GM23338 (cell line): Measurements from ENCODE around the gene LZTS3.

Source experiments
- CREB1 ChIP-seq: fragments of 250-450 bp; sonication (Bioruptor Pico); IDR thresholded peaks from 2 replicates; pipeline ENCODE4 v1.5.0; 2020; ENCODE audit warnings: low read depth, mild to moderate bottlenecking, moderate library complexity
- CTCF ChIP-seq, 2 experiments: fragments of 200-600 bp in 1 of 2; sonication (generic) in 1 of 2; conservative IDR thresholded peaks; 2 replicates each; pipeline versions ENCODE4 v1.5.1 to v1.6.1; 2016 to 2017; ENCODE audit warnings: antibody characterized with exemption in 2 of 2, low read depth in 2 of 2, mild to moderate bottlenecking in 2 of 2, moderate library complexity in 1 of 2
- ETS1 ChIP-seq: IDR thresholded peaks from 2 replicates; pipeline ENCODE4 v1.6.1; 2016; ENCODE audit warnings: antibody characterized with exemption
- EZH2 ChIP-seq: fragments of 200-600 bp; sonication (generic); IDR thresholded peaks from one replicate; pipeline ENCODE4 v1.8.0; 2017; ENCODE audit warnings: antibody characterized with exemption, mild to moderate bottlenecking, low read depth; ENCODE audit not compliant: unreplicated experiment
- EZH2phosphoT487 ChIP-seq: fragments of 200-600 bp; sonication (generic); IDR thresholded peaks from one replicate; pipeline ENCODE4 v1.8.1; 2018; ENCODE audit warnings: antibody characterized with exemption; ENCODE audit not compliant: unreplicated experiment
- JUNB ChIP-seq: IDR thresholded peaks from one replicate; pipeline ENCODE4 v1.6.1; 2016; ENCODE audit warnings: antibody characterized with exemption; ENCODE audit not compliant: unreplicated experiment
- POLR2AphosphoS5 ChIP-seq: IDR thresholded peaks from 2 replicates; pipeline ENCODE4 v1.6.1; 2016; ENCODE audit warnings: antibody characterized with exemption, low read depth
- REST ChIP-seq: IDR thresholded peaks from one replicate; pipeline ENCODE4 v1.6.1; 2018; ENCODE audit warnings: antibody characterized with exemption; ENCODE audit not compliant: unreplicated experiment
- STAT1 ChIP-seq: IDR thresholded peaks from one replicate; pipeline ENCODE4 v1.6.1; 2016; ENCODE audit warnings: antibody characterized with exemption; ENCODE audit not compliant: unreplicated experiment
- ZNF114 ChIP-seq: fragments of 250-450 bp; sonication (Bioruptor Pico); IDR thresholded peaks from 2 replicates; pipeline ENCODE4 v1.5.0; 2020; ENCODE audit warnings: mild to moderate bottlenecking, moderate library complexity

- TF ChIP-seq EZH2phosphoT487: no peak
- no peak for TF ChIP-seq CTCF (conservative IDR thresholded peaks at IDR 0.05; ENCODE audit: low read depth in 2 of 2)
- no peak for TF ChIP-seq EZH2
- TF ChIP-seq POLR2AphosphoS5: no peak
- no peak for TF ChIP-seq CREB1
- TF ChIP-seq JUNB: no peak
- no peak for TF ChIP-seq REST
- TF ChIP-seq STAT1: no peak
- TF ChIP-seq ETS1: no peak
- no peak for TF ChIP-seq ZNF114
Observed at GRCh38 chr20:3177746-3178485, 4.6 kb upstream of the LZTS3 start.
